Stimulated activated naive B cell treated with anti-CD40 and anti-IgM and Interleukin-4, amounts not matched to agents 10 μg/mL and 1 μg/mL and 100 μg/mL, for 72 hours (primary cell): Measurements from ENCODE around the gene KRT75.
"Not testable (repeated sequence)": the region's sequence is repeated elsewhere in the genome, so short reads cannot be mapped to it uniquely, and the experiment has no call there.

Experiments
- ATAC-seq, 2 donors: fragments of 150-1000 bp; cut with Tn5 transposase; replicated peaks; 2 replicates each; pipeline ENCODE4 v1.10.0; 2021; ENCODE audit warnings: moderate library complexity in 1 of 2
- DNase-seq: peaks from one replicate; pipeline ENCODE4 v3.0.0; 2021
- H3K27ac Mint-ChIP-seq: one replicate; pipeline ENCODE4 v1.8.0; 2022; ENCODE audit warnings: mild to moderate bottlenecking, mixed read lengths
- H3K27me3 Mint-ChIP-seq, 2 donors: one replicate each; pipeline ENCODE4 v1.8.0; 2022; ENCODE audit warnings: mixed read lengths in 2 of 2
- H3K36me3 Mint-ChIP-seq, 2 donors: one replicate each; pipeline ENCODE4 v1.8.0; 2022; ENCODE audit warnings: mixed read lengths in 2 of 2, mild to moderate bottlenecking in 1 of 2
- H3K4me1 Mint-ChIP-seq, 2 donors: one replicate each; pipeline ENCODE4 v1.8.0; 2022; ENCODE audit warnings: mixed read lengths in 2 of 2, mild to moderate bottlenecking in 1 of 2
- H3K4me3 Mint-ChIP-seq, 2 donors: one replicate each; pipeline ENCODE4 v1.8.0; 2022; ENCODE audit warnings: mild to moderate bottlenecking in 2 of 2, mixed read lengths in 2 of 2, moderate library complexity in 1 of 2
- H3K9me3 Mint-ChIP-seq, 2 donors: one replicate each; pipeline ENCODE4 v1.8.0; 2022; ENCODE audit warnings: mixed read lengths in 2 of 2, mild to moderate bottlenecking in 1 of 2

KRT75 gene

DNA sequence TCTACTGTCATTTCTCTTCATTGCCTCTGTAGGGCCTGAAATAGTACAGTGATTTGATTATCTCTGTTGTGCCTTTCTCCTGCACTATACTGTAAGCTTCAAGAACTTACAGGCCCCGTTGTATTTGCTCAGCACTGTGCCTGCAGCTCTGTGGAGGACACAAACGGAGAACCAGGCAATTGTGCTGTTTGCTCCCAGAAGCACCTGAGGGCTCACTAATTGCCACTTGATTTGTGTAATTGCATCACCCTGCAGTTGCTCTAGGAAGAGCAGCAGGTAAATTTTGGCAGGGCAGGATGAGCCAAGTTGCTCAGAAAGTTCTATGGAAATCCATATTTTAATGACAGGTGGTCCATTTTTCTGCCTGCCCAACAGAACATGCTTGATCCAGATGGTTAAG lies 16.4 kb downstream of the KRT75 start:
- H3K4me3 Mint-ChIP-seq, result no peak overlapping the region
- H3K27me3 Mint-ChIP-seq, result peaks cover 27 to 28% of the 10 kb centered on the region in 2 donors
- ATAC-seq (no peak), DNase-seq (no peak)
- no peaks in the 10 kb centered on the region for H3K36me3 Mint-ChIP-seq
- H3K27ac Mint-ChIP-seq, result no peak overlapping the region
- H3K9me3 Mint-ChIP-seq, result no peaks in the 10 kb centered on the region
- H3K4me1 Mint-ChIP-seq, result peaks cover 0 to 8% of the 10 kb centered on the region in 2 donors

- peaks cover 27 to 28% of the 10 kb centered on the region in 2 donors for H3K27me3 Mint-ChIP-seq
- no peak overlapping the region for H3K27ac Mint-ChIP-seq
- no peak overlapping the region for H3K4me3 Mint-ChIP-seq
- DNase-seq (no peak), ATAC-seq (no peak)
- no peaks in the 10 kb centered on the region for H3K9me3 Mint-ChIP-seq
- no peaks in the 10 kb centered on the region for H3K36me3 Mint-ChIP-seq
- H3K4me1 Mint-ChIP-seq, result peaks cover 0 to 8% of the 10 kb centered on the region in 2 donors
Observed at GRCh38 chr12:52416795-52417194, 17.4 kb downstream of the KRT75 start.

- no peaks in the 10 kb centered on the region for H3K36me3 Mint-ChIP-seq
Observed at GRCh38 chr12:52415870-52416750, 18.1 kb downstream of the KRT75 start.

GRCh38 chr12:52414936-52415335 lies 19.2 kb downstream of the KRT75 start:
- H3K36me3 Mint-ChIP-seq, result no peaks in the 10 kb centered on the region
- ATAC-seq (no peak), DNase-seq (no peak)
- no peaks in the 10 kb centered on the region for H3K9me3 Mint-ChIP-seq
- peaks cover 23 to 24% of the 10 kb centered on the region in 2 donors for H3K27me3 Mint-ChIP-seq
- peaks cover 0 to 6% of the 10 kb centered on the region in 2 donors for H3K4me1 Mint-ChIP-seq
- H3K4me3 Mint-ChIP-seq, result no peak overlapping the region
- no peak overlapping the region for H3K27ac Mint-ChIP-seq

More at GRCh38 chr12:52415870-52416750, 18.1 kb downstream of the KRT75 start:
- Mint-ChIP-seq H3K27me3 (peaks cover 27 to 28% of the 10 kb centered on the region in 2 donors), H3K4me1 (peaks cover 0 to 8% of the 10 kb centered on the region in 2 donors), H3K4me3 (no peak overlapping the region), H3K9me3 (no peaks in the 10 kb centered on the region), H3K27ac (no peak overlapping the region)
- ATAC-seq (no peak), DNase-seq (no peak)

- Mint-ChIP-seq H3K9me3 (no peaks in the 10 kb centered on the region), H3K36me3 (no peaks in the 10 kb centered on the region), H3K27ac (no peak overlapping the region), H3K27me3 (peaks cover 18 to 19% of the 10 kb centered on the region in 2 donors), H3K4me1 (no peaks in the 10 kb centered on the region), H3K4me3 (no peak overlapping the region)
- ATAC-seq, result no peak
- DNase-seq, result no peak
Observed at GRCh38 chr12:52413782-52414345, 20.3 kb downstream of the KRT75 start.

- no peaks in the 10 kb centered on the region for H3K9me3 Mint-ChIP-seq
- H3K4me3 Mint-ChIP-seq, result no peak overlapping the region
- H3K27me3 Mint-ChIP-seq, result peaks cover 19 to 23% of the 10 kb centered on the region in 2 donors
- DNase-seq (no peak), ATAC-seq (no peak)
- H3K4me1 Mint-ChIP-seq, result peaks cover 0 to 2% of the 10 kb centered on the region in 2 donors
- no peak overlapping the region for H3K27ac Mint-ChIP-seq
- H3K36me3 Mint-ChIP-seq, result peaks cover 0 to 4% of the 10 kb centered on the region in 2 donors
Observed at GRCh38 chr12:52413202-52413601, 21.0 kb downstream of the KRT75 start.

DNA sequence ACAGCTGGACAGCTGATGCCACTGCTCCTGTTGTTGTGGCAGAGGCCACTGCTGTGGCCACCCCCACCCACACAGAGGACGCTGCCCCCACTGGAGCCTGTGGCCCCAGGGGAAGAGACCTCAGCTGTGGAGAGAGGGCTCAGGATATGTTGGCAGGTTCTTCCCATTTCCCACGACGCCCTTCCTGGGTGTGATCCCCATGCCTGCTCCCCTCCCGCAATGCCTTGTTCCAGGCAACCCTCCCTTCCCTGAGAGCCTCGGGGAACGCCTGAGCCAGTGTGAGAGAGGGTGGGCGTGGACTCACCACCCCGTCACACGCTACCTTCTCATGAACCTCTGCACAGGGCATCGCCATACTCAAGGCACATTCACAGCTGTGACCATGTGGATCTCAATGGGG lies 22.4 kb downstream of the KRT75 start:
- Mint-ChIP-seq H3K27me3 (peaks cover 14 to 23% of the 10 kb centered on the region in 2 donors), H3K27ac (no peak overlapping the region), H3K36me3 (peaks cover 0 to 4% of the 10 kb centered on the region in 2 donors), H3K4me1 (peaks cover 0 to 2% of the 10 kb centered on the region in 2 donors), H3K9me3 (no peaks in the 10 kb centered on the region), H3K4me3 (no peak overlapping the region)
- DNase-seq (no peak), ATAC-seq (no peak)

GRCh38 chr12:52410589-52411248 lies 23.5 kb downstream of the KRT75 start:
- H3K27me3 Mint-ChIP-seq, result peaks cover 9 to 17% of the 10 kb centered on the region in 2 donors
- H3K27ac Mint-ChIP-seq, DNase-seq, H3K36me3 Mint-ChIP-seq, H3K9me3 Mint-ChIP-seq, ATAC-seq, H3K4me1 Mint-ChIP-seq, H3K4me3 Mint-ChIP-seq: not testable (repeated sequence)

DNA sequence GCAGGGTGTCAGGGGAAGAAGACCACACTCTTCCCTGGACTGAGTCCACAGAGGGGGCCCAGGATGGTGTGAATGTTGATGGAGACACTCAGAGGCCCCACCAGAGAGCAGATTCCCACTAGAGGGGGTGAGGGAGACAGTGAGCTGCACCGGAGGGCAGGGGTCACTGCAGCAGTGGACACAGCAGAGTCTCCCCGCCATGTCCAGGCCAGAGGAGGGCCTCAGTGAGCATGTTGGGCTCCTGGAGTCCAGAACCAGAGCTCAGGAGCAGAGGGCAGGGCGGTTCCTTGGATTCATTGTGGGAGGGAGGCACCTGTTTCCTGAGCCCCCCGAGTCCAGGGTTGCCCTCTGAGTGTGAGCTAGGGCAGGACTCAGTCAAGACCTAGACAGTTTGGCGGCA lies 26.3 kb downstream of the KRT75 start:
- peaks cover 0 to 13% of the 10 kb centered on the region in 2 donors for H3K27me3 Mint-ChIP-seq
- H3K4me3 Mint-ChIP-seq, result no peak overlapping the region
- H3K36me3 Mint-ChIP-seq, result peaks cover 0 to 4% of the 10 kb centered on the region in 2 donors
- H3K4me1 Mint-ChIP-seq, result peaks cover 0 to 2% of the 10 kb centered on the region in 2 donors
- DNase-seq (no peak), ATAC-seq (no peak)
- no peak overlapping the region for H3K27ac Mint-ChIP-seq
- H3K9me3 Mint-ChIP-seq, result no peaks in the 10 kb centered on the region

DNA sequence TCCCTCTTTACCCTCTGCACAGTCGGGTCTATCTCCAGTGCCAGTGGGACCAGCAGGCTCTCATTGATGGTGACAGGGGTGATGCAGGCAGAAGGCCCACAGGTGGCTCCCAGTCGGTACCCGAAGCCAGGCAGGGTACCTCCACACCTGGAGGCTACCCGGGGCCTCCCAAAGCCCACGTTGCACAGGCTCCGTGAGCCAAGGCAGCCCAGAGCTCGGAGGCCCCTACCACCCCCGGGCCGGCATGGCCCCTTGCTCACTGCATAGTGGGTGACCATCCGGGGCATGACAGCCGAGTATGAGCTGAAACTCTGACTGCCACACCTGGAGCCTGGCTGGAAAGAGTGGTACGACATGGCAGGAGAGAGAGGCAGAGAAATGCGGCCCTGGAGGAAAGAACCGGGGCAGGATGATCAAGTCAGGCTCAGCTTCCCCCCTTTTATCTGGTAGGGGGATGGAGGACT lies 28.2 kb downstream of the KRT75 start, which contains the start of gene KRT82:
Gene KRT82 (minus strand): TSS at position 414 of the 464 bp plus-strand sequence. CDS start 58 bp downstream, at position 356.
- peaks cover 0 to 4% of the 10 kb centered on the region in 2 donors for H3K36me3 Mint-ChIP-seq
- H3K4me1 Mint-ChIP-seq, result peaks cover 0 to 2% of the 10 kb centered on the region in 2 donors
- ATAC-seq, result no peak
- no peak for DNase-seq
- no peak within 1 kb of the TSS for H3K27ac Mint-ChIP-seq
- peaks cover 0 to 19% of the 10 kb centered on the region in 2 donors for H3K27me3 Mint-ChIP-seq
- no peak within 1 kb of the TSS for H3K4me3 Mint-ChIP-seq
- H3K9me3 Mint-ChIP-seq, result no peaks in the 10 kb centered on the region

DNA sequence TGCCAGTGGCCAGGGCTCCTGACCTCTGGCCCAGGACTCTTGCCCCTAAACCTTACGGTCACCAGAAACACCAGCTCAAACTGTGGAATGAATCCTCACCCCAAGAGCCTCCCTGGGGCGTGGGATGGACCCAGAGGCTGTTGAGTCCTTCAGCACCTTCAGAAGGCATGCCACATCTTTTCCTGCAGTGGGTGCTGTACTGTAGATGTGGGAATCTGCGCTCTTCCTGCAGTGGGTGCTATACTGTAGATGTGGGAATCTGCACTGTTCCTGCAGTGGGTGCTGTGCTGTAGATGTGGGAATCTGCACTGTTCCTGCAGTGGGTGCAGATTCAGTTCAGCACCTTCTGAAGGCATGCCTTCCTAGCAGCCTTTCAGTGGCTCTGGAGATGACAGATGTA lies 29.2 kb downstream of the KRT75 start:
- Mint-ChIP-seq H3K4me1 (peaks cover 0 to 2% of the 10 kb centered on the region in 2 donors), H3K9me3 (no peaks in the 10 kb centered on the region), H3K27me3 (peaks cover 10 to 19% of the 10 kb centered on the region in 2 donors), H3K4me3 (no peak overlapping the region), H3K27ac (no peak overlapping the region), H3K36me3 (peaks cover 0 to 4% of the 10 kb centered on the region in 2 donors)
- ATAC-seq, result no peak
- DNase-seq, result no peak

- no peaks in the 10 kb centered on the region for H3K9me3 Mint-ChIP-seq
- H3K4me1 Mint-ChIP-seq, result peaks cover 0 to under 1% of the 10 kb centered on the region in 2 donors
- ATAC-seq, result no peak
- peaks cover 17 to 21% of the 10 kb centered on the region in 2 donors for H3K27me3 Mint-ChIP-seq
- H3K36me3 Mint-ChIP-seq, result peaks cover 0 to 2% of the 10 kb centered on the region in 2 donors
- H3K27ac Mint-ChIP-seq, result no peak overlapping the region
- H3K4me3 Mint-ChIP-seq, result no peak overlapping the region
- no peak for DNase-seq
Observed at GRCh38 chr12:52403561-52403960, 30.6 kb downstream of the KRT75 start.

- no peak overlapping the region for H3K4me3 Mint-ChIP-seq
- no peaks in the 10 kb centered on the region for H3K36me3 Mint-ChIP-seq
Observed at GRCh38 chr12:52402873-52403540, 31.2 kb downstream of the KRT75 start.

DNA sequence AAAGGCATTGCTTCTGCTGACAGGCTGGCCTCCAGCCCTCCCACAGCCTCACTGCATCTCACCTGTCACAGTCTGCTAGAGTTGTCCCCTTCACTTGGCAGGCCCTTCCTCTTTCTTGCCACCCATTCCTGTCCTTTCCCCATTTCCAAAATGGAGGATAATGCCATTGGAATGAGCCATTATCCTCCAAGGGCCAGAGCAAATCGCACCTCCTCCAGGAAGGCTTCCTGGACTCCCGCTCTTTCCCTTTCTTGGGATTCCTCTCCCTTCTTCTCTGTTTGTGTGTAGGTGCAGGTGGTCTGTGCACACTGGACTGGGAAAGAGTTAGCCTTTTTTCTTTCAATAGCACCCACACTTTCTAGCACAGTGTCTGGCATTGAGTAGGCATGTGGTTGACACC lies 31.8 kb downstream of the KRT75 start:
- ATAC-seq (no peak), DNase-seq (no peak)
- Mint-ChIP-seq H3K36me3 (no peaks in the 10 kb centered on the region), H3K4me1 (no peaks in the 10 kb centered on the region), H3K27me3 (peaks cover 17 to 19% of the 10 kb centered on the region in 2 donors), H3K4me3 (no peak overlapping the region), H3K27ac (no peak overlapping the region), H3K9me3 (no peaks in the 10 kb centered on the region)

More at GRCh38 chr12:52402873-52403540, 31.2 kb downstream of the KRT75 start:
- ATAC-seq (no peak), DNase-seq (no peak)
- no peak overlapping the region for H3K27ac Mint-ChIP-seq
- no peaks in the 10 kb centered on the region for H3K9me3 Mint-ChIP-seq
- no peaks in the 10 kb centered on the region for H3K4me1 Mint-ChIP-seq
- H3K27me3 Mint-ChIP-seq, result peaks cover 17 to 18% of the 10 kb centered on the region in 2 donors
